Progenitor cell of endocrine pancreas (in vitro differentiated cells): ENCODE measurements around the gene PRKAR1B. TPM values are rescaled to one million over a fixed set of nuclear protein-coding genes. Genes with fewer than 3 reads are reported as not detected.
A peak's percentile ranks its signal among the peaks of the same experiment; 100 is the strongest.

Source experiments
- DNase-seq: peaks from one replicate; pipeline ENCODE4 v3.0.0; 2021; ENCODE audit warnings: low spot score; ENCODE audit not compliant: unreplicated experiment
- H3K27ac Mint-ChIP-seq: 2 replicates; pipeline ENCODE4 v1.8.0; 2021; ENCODE audit warnings: mild to moderate bottlenecking, moderate library complexity, mixed read lengths
- H3K27me3 Mint-ChIP-seq: 2 replicates; pipeline ENCODE4 v1.8.0; 2021; ENCODE audit warnings: mixed read lengths
- H3K36me3 Mint-ChIP-seq: 2 replicates; pipeline ENCODE4 v1.8.0; 2022; ENCODE audit warnings: mixed read lengths; ENCODE audit not compliant: insufficient read depth
- H3K4me1 Mint-ChIP-seq: 2 replicates; pipeline ENCODE4 v1.8.0; 2021; ENCODE audit warnings: low read depth, mixed read lengths
- H3K4me3 Mint-ChIP-seq: 2 replicates; pipeline ENCODE4 v1.8.0; 2021; ENCODE audit warnings: low read depth, mild to moderate bottlenecking, moderate library complexity, mixed read lengths
- H3K9me3 Mint-ChIP-seq: 2 replicates; pipeline ENCODE4 v1.8.0; 2021; ENCODE audit warnings: low read depth, mixed read lengths
- CTCF ChIP-seq: fragments of 200-600 bp; sonication (generic); IDR thresholded peaks from one replicate; pipeline ENCODE4 v1.5.0; 2021; ENCODE audit warnings: antibody characterized with exemption, mild to moderate bottlenecking; ENCODE audit not compliant: unreplicated experiment
- total RNA-seq: library from RNA; stranded (reverse); gene quantifications from 2 replicates; pipeline ENCODE4 v1.2.1, GENCODE V29; 2021

Gene PRKAR1B
- total RNA-seq, 1 donor from 2014 or later: 54.2 TPM

GRCh38 chr7:676972-677385 lies 50.1 kb downstream of the PRKAR1B start:
- Mint-ChIP-seq H3K9me3 (peaks cover 6% of the 10 kb centered on the region), H3K27me3 (no peaks in the 10 kb centered on the region), H3K27ac (no peak overlapping the region), H3K4me1 (no peaks in the 10 kb centered on the region), H3K36me3 (peaks cover 39% of the 10 kb centered on the region), H3K4me3 (no peak overlapping the region)
- no peak for DNase-seq
- no peak for TF ChIP-seq CTCF

DNA sequence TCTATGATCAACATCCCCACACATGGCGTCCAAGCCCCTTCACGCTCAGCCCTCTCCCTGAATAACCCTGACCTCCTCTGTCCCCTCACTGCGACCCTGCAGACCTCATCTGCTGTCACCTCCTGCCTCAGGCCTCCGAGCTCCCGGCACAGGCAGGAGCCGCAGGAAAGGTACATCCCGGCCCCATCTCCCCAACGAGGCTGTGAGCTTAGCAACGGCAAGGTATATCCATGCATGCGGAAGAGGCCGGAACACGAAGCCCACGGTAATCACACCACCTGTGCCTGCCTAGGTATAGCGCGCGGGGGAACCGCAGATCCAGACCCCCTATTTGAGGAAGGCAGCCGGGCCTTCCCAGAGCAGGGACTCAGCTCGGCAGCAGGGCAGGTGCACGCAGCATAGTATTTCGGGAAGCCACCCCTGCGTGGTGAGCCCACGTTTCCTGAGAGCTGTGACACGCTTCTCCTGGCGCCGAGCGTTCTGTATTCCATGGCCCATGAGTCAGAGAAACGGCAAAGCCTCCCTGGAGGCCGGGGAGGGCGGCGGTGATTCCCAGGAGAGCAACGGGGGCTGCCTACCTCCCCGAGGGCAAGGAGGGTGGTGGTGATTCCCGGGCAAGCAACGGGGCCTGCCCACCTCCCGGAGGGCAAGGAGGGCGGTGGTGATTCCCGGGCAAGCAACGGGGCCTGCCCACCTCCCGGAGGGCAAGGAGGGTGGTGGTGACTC lies 50.7 kb downstream of the PRKAR1B start:
- TF ChIP-seq CTCF: no peak
- H3K27me3 Mint-ChIP-seq: no peaks in the 10 kb centered on the region
- peaks cover 6% of the 10 kb centered on the region for H3K9me3 Mint-ChIP-seq
- no peak overlapping the region for H3K4me3 Mint-ChIP-seq
- peak overlapping the region; percentile 77 for H3K27ac Mint-ChIP-seq
- H3K36me3 Mint-ChIP-seq: peaks cover 42% of the 10 kb centered on the region
- H3K4me1 Mint-ChIP-seq: no peaks in the 10 kb centered on the region
- DNase-seq: no peak

GRCh38 chr7:674454-675410 lies 52.3 kb downstream of the PRKAR1B start:
- H3K9me3 Mint-ChIP-seq: peaks cover 6% of the 10 kb centered on the region
- no peak for TF ChIP-seq CTCF
- no peak overlapping the region for H3K4me3 Mint-ChIP-seq
- H3K27ac Mint-ChIP-seq: no peak overlapping the region
- H3K36me3 Mint-ChIP-seq: peaks cover 40% of the 10 kb centered on the region
- H3K4me1 Mint-ChIP-seq: no peaks in the 10 kb centered on the region
- H3K27me3 Mint-ChIP-seq: no peaks in the 10 kb centered on the region
- DNase-seq: no peak

- DNase-seq: no peak
- Mint-ChIP-seq H3K27me3 (no peaks in the 10 kb centered on the region), H3K4me3 (no peak overlapping the region), H3K4me1 (no peaks in the 10 kb centered on the region), H3K9me3 (peaks cover 6% of the 10 kb centered on the region), H3K27ac (no peak overlapping the region), H3K36me3 (peaks cover 36% of the 10 kb centered on the region)
- no peak for TF ChIP-seq CTCF
These were observed 53.2 kb downstream of the PRKAR1B start for GRCh38 chr7:673681-674453.

- Mint-ChIP-seq H3K9me3 (peaks cover 6% of the 10 kb centered on the region), H3K4me1 (no peaks in the 10 kb centered on the region), H3K36me3 (peaks cover 36% of the 10 kb centered on the region), H3K27ac (no peak overlapping the region), H3K4me3 (no peak overlapping the region), H3K27me3 (no peaks in the 10 kb centered on the region)
- TF ChIP-seq CTCF: no peak
- DNase-seq: no peak
These were observed 54.2 kb downstream of the PRKAR1B start for GRCh38 chr7:672891-673290.
